HG03460 (cell line): ENCODE data around the gene SYCP2.

Source experiments
- ATAC-seq: cut with Tn5 transposase; IDR thresholded peaks from one replicate; pipeline ENCODE4 v1.9.1; 2021; ENCODE audit not compliant: unreplicated experiment

The SYCP2 gene

DNA sequence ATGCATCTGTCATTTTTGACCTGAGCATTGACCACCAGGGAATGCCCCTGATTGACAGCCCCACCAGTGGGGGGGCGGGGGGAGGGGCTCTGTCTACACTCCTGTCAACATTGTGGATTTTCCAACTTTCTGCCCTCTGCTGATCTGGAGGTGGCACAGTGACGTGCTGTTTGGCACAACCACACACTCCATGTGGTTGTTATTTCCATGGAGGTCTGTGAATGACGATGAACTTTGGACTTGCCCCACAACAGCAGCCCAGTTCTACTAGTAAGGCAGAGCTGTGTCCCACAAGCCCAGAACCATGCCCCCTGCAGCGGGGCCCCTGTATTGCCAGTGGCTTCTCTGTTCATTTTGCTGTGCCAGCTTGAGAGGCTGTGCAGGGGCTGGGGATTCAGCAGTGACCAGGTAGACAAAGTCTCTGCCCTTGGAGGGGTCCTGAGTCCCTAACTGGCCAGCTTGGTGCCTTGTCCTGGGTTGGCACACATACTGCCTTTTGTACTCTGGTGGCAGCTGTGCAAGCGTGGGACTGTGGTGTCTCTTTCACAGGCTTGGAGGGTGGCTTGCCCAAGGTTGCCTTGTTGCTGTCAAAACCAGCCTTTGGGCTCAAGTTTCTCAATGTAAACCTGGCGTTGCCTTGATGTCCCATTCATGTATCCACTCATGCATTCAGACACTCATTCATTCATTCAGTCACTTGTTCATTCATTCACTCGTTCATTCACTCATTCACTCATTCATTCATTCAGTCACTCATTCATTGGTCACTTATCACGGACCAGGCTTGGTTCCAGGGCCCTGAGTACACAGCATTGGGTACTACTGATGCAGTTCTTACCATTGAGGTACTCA lies 108.5 kb downstream of the SYCP2 start:
- ATAC-seq, result no peak

GRCh38 chr20:59823491-59824259 lies 109.8 kb downstream of the SYCP2 start:
- no peak for ATAC-seq

DNA sequence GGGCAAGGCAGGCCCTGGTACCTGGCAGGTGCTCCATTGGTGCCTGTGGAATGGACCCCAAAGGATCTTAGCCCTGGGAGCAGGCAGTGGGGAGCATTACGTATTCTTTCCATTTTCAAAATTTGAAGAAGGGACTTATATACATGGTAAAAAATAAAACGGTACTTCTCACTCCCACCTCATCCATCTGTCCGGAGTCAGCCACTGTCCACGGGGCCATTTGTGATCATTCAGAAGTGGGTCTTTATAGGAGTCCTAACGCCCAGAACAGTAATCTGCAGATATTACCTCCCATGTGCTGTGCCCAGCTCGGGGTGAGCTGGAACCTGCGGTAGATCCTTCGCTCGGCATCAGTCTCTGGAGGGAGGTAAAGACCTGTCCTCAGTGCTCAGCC lies 110.4 kb downstream of the SYCP2 start:
- no peak for ATAC-seq

DNA sequence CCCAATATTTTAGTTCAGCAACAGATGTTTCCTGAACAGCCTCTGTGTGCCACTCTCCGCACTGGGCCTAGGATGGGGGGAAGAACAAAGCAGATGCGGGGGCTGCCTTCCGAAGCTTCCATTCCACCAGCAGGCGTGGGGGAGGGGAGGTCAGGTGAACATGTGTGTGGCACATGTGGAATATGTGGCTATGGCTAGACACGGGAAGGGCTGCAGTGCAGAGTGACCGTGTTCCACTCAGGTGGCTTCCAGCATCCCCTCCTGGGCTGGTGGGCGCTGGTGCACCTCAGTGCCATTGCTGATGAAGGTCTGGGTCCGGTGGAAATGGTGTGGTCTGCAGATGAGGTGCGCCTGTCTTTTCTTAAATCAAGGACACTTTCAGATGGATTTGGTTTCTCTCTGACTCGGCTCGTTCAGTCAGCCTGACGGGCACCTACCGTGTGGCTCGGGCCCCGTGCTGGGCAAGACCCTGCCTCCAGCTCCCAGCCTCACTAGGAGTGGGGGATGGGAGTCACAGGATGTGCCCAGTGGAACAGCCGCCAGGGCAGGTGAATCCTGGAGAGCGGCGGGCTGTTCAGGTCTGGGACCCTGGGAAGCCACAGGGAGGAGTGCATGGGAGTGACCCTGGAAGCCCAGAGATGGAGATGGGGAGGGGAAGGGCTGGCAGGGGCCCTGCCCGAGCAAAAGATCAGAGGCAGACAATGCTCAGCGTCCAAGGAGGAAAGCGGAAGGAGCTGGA lies 111.0 kb downstream of the SYCP2 start:
- ATAC-seq, result no peak

- no peak for ATAC-seq
These were observed 111.6 kb downstream of the SYCP2 start for GRCh38 chr20:59821788-59822187.

DNA sequence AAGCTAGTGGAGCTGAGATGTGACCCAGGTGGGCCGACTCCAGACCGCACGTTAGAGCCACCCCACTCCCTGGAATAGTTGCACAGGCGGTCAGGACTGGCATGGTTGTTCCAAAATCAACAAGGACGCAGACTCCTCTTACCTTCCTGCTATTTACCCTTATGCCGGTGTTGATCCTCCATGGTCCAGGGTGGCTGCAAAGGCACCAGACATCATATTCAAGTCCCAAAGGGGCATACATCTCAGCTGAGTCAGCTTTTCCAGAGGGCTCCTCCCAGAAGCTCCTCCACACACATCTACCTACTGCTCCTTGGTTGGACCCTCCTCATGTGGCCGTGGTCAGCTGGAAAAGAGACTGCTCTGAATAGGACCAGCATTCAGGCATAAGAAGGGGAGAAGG lies 112.2 kb downstream of the SYCP2 start:
- no peak for ATAC-seq

DNA sequence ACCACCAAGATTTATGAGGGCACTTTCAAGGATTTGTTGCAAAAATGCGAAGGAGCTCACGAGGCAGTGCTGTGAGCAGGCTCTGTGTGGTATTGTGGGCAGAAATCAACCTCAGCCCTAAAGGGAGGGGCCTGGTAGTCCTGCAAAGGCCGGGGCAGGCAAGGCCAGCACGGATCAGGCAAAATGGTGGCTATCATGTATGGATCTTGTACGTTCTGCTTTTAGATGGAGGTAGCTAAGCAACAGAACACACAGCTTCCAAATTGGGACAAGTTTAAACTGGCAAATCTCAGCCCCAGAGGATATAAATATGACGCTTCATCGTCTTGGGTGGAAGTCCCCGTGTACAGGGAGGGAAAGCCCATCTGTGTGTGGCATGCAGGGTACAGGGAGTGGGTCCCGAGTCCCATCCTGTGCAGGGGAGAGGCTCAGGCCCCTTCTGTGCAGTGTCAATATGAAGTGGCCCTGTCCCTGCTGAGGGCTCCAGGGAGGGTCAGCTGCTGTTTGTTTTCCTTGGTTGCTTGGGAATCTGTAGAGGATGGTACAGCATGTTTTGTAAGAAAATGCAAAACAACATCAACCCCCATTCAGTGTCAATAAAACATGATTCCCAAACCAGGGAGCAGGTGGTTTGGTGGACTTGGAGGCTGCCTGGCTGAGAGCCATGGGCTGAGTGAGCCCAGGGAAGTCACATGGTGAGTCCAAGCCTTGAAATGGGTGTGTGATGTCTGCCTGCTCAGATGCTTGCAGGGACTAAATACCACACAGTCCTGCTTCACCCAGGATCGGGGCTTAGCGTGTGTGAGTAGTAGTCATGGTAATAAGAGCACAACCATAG lies 113.0 kb downstream of the SYCP2 start:
- ATAC-seq, result no peak

DNA sequence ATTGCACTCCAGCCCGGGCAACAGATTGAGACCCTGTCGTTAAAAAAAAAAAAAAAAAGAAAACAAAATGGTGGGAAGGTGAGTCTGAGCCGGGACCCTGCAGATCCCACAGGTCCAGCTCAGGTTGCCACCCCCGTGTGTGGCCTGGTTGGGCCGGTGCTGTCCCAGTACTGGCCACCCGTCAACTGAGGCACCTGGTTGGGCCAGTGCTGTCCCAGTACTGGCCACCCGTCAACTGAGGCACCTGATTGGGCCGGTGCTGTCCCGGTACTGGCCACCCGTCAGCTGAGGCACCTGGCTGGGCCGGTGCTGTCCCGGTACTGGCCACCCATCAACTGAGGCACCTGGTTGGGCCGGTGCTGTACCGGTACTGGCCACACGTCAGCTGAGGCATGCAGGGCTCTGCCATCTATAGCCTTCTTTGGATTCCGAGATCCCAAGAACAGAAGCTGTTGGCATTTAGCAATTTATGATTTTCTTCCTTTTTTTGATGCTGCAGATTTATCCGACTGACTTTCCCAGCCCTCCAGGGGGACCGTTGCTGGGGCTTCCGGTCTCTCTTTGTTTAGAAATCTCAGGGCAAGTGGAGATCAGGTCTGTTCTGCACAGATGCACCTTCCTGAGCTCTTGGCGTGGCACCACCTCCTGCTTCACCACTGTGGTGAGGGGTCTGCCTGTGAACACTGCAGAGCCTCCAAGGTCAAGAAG lies 113.8 kb downstream of the SYCP2 start:
- no peak for ATAC-seq

GRCh38 chr20:59818911-59819310 lies 114.5 kb downstream of the SYCP2 start:
- no peak for ATAC-seq

GRCh38 chr20:59817846-59818615 lies 115.4 kb downstream of the SYCP2 start:
- ATAC-seq, result no peak

DNA sequence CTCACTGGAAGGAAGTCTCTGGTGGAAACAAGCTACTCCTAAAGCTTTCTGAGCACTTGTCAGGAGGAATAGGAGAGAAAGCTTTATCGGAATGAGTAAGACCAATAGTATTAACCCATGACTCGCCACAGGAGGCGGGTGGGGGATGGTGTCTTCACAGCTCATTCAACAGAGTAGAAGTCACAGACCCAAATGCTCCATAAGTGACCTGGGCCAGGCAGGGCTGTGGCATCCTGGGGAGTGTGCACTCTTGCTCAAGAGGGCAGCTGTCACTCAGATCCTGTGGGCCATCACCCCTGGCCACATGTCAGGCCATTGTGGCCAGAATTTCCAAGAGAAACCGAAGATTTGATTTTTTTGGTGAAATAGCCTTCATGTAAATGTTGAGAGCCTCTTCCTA lies 116.0 kb downstream of the SYCP2 start:
- no peak for ATAC-seq

DNA sequence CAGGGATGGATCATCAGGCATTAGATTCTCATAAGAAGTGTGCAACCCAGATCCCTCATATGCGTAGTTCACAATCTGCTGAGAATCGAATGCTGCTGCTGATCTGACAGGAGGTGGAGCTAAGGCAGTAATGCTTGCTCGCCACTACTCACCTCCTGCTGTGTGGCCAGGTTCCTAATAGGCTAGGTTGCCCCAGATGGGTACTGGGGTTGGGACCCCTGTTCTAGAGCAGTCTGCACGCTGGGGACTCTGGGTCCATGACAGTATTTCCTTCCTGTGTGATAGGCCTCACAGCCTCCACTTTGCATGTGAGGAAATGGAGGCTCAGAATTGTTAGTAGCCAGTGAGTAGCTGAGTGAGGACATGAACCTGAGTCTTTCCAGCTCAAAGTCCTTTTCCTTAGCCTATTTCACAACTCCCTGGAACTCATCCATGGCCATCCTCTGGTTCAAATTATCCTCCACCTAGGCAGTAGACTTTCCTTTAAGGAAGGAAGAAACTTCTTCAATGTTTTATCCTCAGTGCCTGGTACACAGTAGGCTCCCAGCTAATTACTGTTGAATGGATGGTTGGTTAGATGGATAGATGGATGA lies 117.2 kb downstream of the SYCP2 start:
- no peak for ATAC-seq

DNA sequence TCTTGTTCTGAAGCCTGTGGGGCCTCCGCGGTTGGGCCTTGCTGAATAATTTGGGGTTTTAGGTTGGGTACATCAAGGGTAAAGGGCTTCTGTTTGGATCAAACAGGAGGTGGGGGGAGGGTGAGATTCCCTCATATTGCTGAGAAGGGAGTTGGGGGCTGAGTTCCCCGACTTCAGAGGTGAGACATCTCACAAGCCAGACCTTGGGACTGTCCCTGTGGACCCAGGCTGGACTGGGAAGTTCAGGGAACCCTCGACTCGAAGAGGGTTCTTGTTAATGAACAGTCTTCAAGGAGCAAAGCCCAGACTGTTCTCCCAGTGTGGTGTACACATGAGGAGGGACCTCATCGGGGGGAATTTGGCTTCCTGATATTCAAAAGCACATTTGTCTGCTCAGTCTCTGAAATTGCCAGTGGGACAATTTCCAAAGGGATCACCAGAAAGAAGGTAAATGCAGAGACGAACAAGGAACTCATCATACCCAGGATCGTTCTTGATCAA lies 118.5 kb downstream of the SYCP2 start:
- ATAC-seq, result no peak

DNA sequence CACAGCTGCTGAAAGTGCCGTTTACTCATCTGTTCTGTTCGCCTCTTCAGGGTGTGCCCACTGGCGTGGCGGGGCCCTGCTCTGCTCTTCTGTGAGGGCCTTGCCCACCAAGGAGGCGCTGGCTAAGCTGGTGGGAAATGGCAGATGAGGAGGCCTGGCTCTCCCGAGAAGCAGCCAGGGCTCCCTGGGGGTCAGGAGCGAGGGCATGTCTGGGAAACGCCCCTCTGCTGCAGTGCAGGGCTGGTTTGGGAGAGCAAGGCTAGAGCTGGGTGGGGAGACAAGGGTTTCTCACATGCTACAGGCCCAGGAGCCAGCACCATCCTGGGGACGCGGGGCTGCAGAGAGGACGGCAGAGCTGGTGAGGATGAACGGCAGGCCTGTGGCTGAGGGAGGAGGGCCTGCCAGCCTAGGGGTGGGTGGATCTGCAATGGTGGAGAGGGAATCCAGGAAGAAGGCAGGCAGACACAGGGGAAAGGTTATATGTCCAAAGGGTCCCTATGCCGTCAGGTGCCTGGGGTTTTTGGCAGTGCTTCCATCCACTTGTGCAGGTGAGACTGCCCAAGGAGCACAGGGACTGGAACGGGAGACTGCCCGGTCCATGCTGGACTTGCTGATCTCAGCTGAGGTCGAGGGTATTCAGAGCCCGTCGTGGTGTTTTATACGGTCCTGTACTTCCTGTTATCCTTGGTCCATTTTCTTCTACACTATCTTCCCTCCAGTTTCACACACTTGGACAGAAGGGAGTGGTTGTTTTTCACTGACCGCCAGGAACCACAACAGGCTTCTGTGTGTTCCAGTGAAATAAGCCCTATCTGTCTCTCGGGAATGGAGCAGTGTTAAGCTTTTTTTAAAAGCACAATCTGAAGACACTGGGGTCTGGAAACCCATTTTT lies 119.2 kb downstream of the SYCP2 start:
- ATAC-seq, result no peak
